Measurements from ENCODE around the gene ATG2B. TPM values are rescaled to one million over a fixed set of nuclear protein-coding genes. Genes with fewer than 3 reads are reported as not detected.
"Not testable (repeated sequence)": the region's sequence is repeated elsewhere in the genome, so short reads cannot be mapped to it uniquely, and the experiment has no call there.

ATG2B gene
- total RNA-seq, 6 experiments from 2014 or later = 13.9 to 24.4 (median 16.3) TPM

- no peak for DNase-seq
- H3K27me3 ChIP-seq = no peaks in the 10 kb centered on the region
- WGBS (ENCODE audit: insufficient coverage, low coverage, low lambda C conversion rate, missing lambda C conversion rate) = 52% methylated on average over 5 of the region's 5 CpGs
- no peaks in the 10 kb centered on the region for H3K36me3 ChIP-seq
- no peaks in the 10 kb centered on the region for H3K4me1 ChIP-seq
- H3K27ac ChIP-seq = no peak overlapping the region
- intact Hi-C loops (cut with DNase I) = no loop called here
- TF ChIP-seq, protein P1, sequence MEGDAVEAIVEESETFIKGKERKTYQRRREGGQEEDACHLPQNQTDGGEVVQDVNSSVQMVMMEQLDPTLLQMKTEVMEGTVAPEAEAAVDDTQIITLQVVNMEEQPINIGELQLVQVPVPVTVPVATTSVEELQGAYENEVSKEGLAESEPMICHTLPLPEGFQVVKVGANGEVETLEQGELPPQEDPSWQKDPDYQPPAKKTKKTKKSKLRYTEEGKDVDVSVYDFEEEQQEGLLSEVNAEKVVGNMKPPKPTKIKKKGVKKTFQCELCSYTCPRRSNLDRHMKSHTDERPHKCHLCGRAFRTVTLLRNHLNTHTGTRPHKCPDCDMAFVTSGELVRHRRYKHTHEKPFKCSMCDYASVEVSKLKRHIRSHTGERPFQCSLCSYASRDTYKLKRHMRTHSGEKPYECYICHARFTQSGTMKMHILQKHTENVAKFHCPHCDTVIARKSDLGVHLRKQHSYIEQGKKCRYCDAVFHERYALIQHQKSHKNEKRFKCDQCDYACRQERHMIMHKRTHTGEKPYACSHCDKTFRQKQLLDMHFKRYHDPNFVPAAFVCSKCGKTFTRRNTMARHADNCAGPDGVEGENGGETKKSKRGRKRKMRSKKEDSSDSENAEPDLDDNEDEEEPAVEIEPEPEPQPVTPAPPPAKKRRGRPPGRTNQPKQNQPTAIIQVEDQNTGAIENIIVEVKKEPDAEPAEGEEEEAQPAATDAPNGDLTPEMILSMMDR (IDR thresholded peaks at IDR 0.05) = no peak
- no peak for TF ChIP-seq POLR2A (IDR thresholded peaks at IDR 0.05)
- H3K4me3 ChIP-seq = no peak overlapping the region
- no peaks in the 10 kb centered on the region for H3K9me3 ChIP-seq
- peak in 1 of 4 donors; percentile 32 for ATAC-seq
Measured at GRCh38 chr14:96249029-96249428, 114.1 kb downstream of the ATG2B start.

DNA sequence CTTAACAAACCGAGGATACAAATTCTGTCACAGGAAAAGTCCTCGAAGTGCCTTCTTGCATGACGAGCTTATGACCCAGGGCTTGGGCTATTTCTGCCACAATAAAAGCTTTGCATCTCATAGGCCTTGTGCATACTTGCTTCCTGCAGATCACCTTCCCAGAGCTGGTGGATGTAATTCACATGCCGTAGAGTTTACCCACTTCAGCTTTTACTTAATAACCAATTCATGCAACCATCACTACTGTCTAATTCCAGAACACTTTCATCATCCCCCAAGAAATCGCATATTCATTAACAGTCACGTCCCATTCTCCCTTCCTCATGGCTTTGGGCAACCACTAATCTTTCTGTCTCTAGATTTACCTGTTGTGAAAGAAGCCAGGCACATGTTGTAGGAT lies 116.1 kb downstream of the ATG2B start:
- H3K4me3 ChIP-seq = no peak overlapping the region
- H3K27me3 ChIP-seq = no peaks in the 10 kb centered on the region
- intact Hi-C loops (cut with DNase I) = no loop called here
- H3K9me3 ChIP-seq = no peaks in the 10 kb centered on the region
- no peaks in the 10 kb centered on the region for H3K4me1 ChIP-seq
- TF ChIP-seq POLR2A (IDR thresholded peaks at IDR 0.05) = no peak
- TF ChIP-seq, protein P1 (IDR thresholded peaks at IDR 0.05) = no peak
- 62% methylated on average over 6 of the region's 6 CpGs for WGBS (ENCODE audit: insufficient coverage, low coverage, low lambda C conversion rate, missing lambda C conversion rate)
- no peak for DNase-seq
- no peak for ATAC-seq
- no peak overlapping the region for H3K27ac ChIP-seq
- no peaks in the 10 kb centered on the region for H3K36me3 ChIP-seq

DNA sequence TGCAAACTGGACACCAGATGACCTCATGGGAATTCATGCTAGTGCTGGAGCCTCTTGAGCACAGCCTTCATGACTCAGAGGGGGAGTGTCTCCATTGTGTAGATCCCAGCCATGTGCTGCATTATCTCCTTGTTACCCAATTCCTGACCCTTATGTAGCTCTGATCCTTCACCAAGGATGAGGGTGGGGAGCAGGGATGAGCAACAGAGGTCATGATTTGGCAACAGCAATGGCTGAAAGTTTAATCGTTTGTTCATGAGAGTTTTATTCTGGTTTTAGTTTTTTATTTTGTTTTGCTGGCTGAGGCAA lies 116.6 kb downstream of the ATG2B start:
- no peaks in the 10 kb centered on the region for H3K36me3 ChIP-seq
- TF ChIP-seq, protein P1 (IDR thresholded peaks at IDR 0.05) = no peak
- TF ChIP-seq POLR2A (IDR thresholded peaks at IDR 0.05) = no peak
- no peak overlapping the region for H3K27ac ChIP-seq
- H3K27me3 ChIP-seq = no peaks in the 10 kb centered on the region
- ATAC-seq = peak in 1 of 4 donors; percentile 44
- H3K4me3 ChIP-seq = no peak overlapping the region
- DNase-seq = no peak
- no peaks in the 10 kb centered on the region for H3K4me1 ChIP-seq
- intact Hi-C loops (cut with DNase I) = no loop called here
- H3K9me3 ChIP-seq = no peaks in the 10 kb centered on the region
- 69% methylated on average over 1 of the region's 1 CpG for WGBS (ENCODE audit: insufficient coverage, low coverage, low lambda C conversion rate, missing lambda C conversion rate)

GRCh38 chr14:96245710-96246538 lies 117.2 kb downstream of the ATG2B start:
- no peak overlapping the region for H3K27ac ChIP-seq
- intact Hi-C loops (cut with DNase I) = no loop called here
- no peaks in the 10 kb centered on the region for H3K27me3 ChIP-seq
- no peaks in the 10 kb centered on the region for H3K4me1 ChIP-seq
- no peak for TF ChIP-seq POLR2A (IDR thresholded peaks at IDR 0.05)
- TF ChIP-seq, protein P1 (IDR thresholded peaks at IDR 0.05) = no peak
- no peak overlapping the region for H3K4me3 ChIP-seq
- 58% methylated on average over 2 of the region's 3 CpGs for WGBS (ENCODE audit: insufficient coverage, low coverage, low lambda C conversion rate, missing lambda C conversion rate)
- H3K36me3 ChIP-seq = no peaks in the 10 kb centered on the region
- DNase-seq (no peak), ATAC-seq (no peak)
- no peaks in the 10 kb centered on the region for H3K9me3 ChIP-seq

GRCh38 chr14:96245074-96245473 lies 118.1 kb downstream of the ATG2B start:
- H3K9me3 ChIP-seq; H3K36me3 ChIP-seq; ATAC-seq; H3K27me3 ChIP-seq; intact Hi-C loops (cut with DNase I); H3K27ac ChIP-seq; DNase-seq; H3K4me1 ChIP-seq; H3K4me3 ChIP-seq: not testable (repeated sequence)
- 69% methylated on average over 2 of the region's 3 CpGs for WGBS (ENCODE audit: insufficient coverage, low coverage, low lambda C conversion rate, missing lambda C conversion rate)
